WTC11 (cell line): Measurements from ENCODE around the gene LTBP1.

Source experiments
- TF ChIP-seq, protein P1 (sequence below): sonication (generic); formaldehyde crosslinking; conservative IDR thresholded peaks from 2 replicates; pipeline ENCODE4 v1.8.1; 2023; ENCODE audit warnings: mild to moderate bottlenecking, low read depth, missing genetic modification reagents, moderate library complexity
- TF ChIP-seq, protein P2 (sequence below): sonication (generic); formaldehyde crosslinking; IDR thresholded peaks from 2 replicates; pipeline ENCODE4 v1.8.0; 2022; ENCODE audit warnings: mild to moderate bottlenecking, missing genetic modification reagents
- TF ChIP-seq, protein P3 (sequence below): sonication (generic); formaldehyde crosslinking; IDR thresholded peaks from 2 replicates; pipeline ENCODE4 v1.8.1; 2023; ENCODE audit warnings: mild to moderate bottlenecking, missing genetic modification reagents, moderate library complexity
- TF ChIP-seq, protein P4 (sequence below): fragments of 200-600 bp; IDR thresholded peaks from 2 replicates; pipeline ENCODE4 v1.8.0; 2022; ENCODE audit warnings: antibody characterized with exemption
- TF ChIP-seq, protein P5 (sequence below): sonication (generic); formaldehyde crosslinking; IDR thresholded peaks from 2 replicates; pipeline ENCODE4 v1.8.0; 2022; ENCODE audit warnings: mild to moderate bottlenecking, missing genetic modification reagents
- TF ChIP-seq, protein P6 (sequence below): sonication (generic); formaldehyde crosslinking; conservative IDR thresholded peaks from 2 replicates; pipeline ENCODE4 v1.8.1; 2022; ENCODE audit warnings: mild to moderate bottlenecking, missing genetic modification reagents

DNA sequence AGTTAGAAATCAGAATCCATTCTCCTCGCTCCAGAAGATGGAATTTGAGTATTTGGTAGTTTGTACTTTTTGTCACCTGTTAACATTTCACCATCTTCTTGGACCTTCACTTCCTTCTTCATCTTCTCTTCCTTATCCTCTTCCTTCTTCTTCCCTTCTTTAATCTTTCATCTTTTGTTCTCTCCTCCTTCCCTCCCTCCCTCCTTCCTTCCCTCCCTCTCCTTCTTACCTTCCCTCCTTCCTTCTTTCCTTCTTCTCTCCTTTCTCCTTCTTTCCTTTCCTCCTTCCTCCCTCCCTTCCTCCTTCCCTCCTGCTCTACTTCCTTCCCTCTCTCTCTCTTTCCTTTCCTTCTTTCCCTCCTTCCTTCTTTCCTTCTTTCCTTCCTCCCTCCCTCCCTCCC is 31.1 kb upstream of the LTBP1 start:
- TF ChIP-seq, protein P1, sequence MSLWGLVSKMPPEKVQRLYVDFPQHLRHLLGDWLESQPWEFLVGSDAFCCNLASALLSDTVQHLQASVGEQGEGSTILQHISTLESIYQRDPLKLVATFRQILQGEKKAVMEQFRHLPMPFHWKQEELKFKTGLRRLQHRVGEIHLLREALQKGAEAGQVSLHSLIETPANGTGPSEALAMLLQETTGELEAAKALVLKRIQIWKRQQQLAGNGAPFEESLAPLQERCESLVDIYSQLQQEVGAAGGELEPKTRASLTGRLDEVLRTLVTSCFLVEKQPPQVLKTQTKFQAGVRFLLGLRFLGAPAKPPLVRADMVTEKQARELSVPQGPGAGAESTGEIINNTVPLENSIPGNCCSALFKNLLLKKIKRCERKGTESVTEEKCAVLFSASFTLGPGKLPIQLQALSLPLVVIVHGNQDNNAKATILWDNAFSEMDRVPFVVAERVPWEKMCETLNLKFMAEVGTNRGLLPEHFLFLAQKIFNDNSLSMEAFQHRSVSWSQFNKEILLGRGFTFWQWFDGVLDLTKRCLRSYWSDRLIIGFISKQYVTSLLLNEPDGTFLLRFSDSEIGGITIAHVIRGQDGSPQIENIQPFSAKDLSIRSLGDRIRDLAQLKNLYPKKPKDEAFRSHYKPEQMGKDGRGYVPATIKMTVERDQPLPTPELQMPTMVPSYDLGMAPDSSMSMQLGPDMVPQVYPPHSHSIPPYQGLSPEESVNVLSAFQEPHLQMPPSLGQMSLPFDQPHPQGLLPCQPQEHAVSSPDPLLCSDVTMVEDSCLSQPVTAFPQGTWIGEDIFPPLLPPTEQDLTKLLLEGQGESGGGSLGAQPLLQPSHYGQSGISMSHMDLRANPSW: no peak
- TF ChIP-seq, protein P2, sequence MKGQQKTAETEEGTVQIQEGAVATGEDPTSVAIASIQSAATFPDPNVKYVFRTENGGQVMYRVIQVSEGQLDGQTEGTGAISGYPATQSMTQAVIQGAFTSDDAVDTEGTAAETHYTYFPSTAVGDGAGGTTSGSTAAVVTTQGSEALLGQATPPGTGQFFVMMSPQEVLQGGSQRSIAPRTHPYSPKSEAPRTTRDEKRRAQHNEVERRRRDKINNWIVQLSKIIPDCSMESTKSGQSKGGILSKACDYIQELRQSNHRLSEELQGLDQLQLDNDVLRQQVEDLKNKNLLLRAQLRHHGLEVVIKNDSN (CRISPR knock-in tag): no peak
- TF ChIP-seq, protein P3, sequence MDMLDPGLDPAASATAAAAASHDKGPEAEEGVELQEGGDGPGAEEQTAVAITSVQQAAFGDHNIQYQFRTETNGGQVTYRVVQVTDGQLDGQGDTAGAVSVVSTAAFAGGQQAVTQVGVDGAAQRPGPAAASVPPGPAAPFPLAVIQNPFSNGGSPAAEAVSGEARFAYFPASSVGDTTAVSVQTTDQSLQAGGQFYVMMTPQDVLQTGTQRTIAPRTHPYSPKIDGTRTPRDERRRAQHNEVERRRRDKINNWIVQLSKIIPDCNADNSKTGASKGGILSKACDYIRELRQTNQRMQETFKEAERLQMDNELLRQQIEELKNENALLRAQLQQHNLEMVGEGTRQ: no peak
- TF ChIP-seq, protein P4, sequence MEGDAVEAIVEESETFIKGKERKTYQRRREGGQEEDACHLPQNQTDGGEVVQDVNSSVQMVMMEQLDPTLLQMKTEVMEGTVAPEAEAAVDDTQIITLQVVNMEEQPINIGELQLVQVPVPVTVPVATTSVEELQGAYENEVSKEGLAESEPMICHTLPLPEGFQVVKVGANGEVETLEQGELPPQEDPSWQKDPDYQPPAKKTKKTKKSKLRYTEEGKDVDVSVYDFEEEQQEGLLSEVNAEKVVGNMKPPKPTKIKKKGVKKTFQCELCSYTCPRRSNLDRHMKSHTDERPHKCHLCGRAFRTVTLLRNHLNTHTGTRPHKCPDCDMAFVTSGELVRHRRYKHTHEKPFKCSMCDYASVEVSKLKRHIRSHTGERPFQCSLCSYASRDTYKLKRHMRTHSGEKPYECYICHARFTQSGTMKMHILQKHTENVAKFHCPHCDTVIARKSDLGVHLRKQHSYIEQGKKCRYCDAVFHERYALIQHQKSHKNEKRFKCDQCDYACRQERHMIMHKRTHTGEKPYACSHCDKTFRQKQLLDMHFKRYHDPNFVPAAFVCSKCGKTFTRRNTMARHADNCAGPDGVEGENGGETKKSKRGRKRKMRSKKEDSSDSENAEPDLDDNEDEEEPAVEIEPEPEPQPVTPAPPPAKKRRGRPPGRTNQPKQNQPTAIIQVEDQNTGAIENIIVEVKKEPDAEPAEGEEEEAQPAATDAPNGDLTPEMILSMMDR: no peak
- TF ChIP-seq, protein P5, sequence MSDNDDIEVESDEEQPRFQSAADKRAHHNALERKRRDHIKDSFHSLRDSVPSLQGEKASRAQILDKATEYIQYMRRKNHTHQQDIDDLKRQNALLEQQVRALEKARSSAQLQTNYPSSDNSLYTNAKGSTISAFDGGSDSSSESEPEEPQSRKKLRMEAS (CRISPR knock-in tag): no peak
- TF ChIP-seq, protein P6, sequence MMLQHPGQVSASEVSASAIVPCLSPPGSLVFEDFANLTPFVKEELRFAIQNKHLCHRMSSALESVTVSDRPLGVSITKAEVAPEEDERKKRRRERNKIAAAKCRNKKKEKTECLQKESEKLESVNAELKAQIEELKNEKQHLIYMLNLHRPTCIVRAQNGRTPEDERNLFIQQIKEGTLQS (CRISPR knock-in tag): no peak
